Measurements from ENCODE around the gene MMP24. TPM values are rescaled to one million over a fixed set of nuclear protein-coding genes. Genes with fewer than 3 reads are reported as not detected.

MMP24 gene
- total and polyA plus RNA-seq, 4 donors = 0.20 to 1.2 (median 0.57) TPM

GRCh38 chr20:35297155-35297554 lies 70.7 kb downstream of the MMP24 start:
- intact Hi-C loops (cut with DNase I) = no loop called here
- H3K36me3 ChIP-seq (ENCODE audit: control insufficient read depth in 1 of 2, insufficient read depth in 2 of 2, low read length in 1 of 2) = no peaks in the 10 kb centered on the region
- no peaks in the 10 kb centered on the region for H3K27me3 ChIP-seq (ENCODE audit: control insufficient read depth in 1 of 2, insufficient read depth in 2 of 2, low read length in 1 of 2)
- H3K4me1 ChIP-seq (ENCODE audit: control insufficient read depth in 1 of 2, insufficient read depth in 2 of 2, low read length in 2 of 2) = no peaks in the 10 kb centered on the region
- ATAC-seq (ENCODE audit: low FRiP score) (no peak), DNase-seq (no peak)
- H3K27ac ChIP-seq (ENCODE audit: low read depth in 1 of 2, low read length in 2 of 2) = no peak overlapping the region
- no peak overlapping the region for H3K4me3 ChIP-seq (ENCODE audit: low read length in 2 of 2)
- no peaks in the 10 kb centered on the region for H3K9me3 ChIP-seq (ENCODE audit: control insufficient read depth, low read length)
- 42 to 47% methylated on average over 8 of the region's 8 CpGs for WGBS, 2 donors

GRCh38 chr20:35297740-35298139 lies 71.2 kb downstream of the MMP24 start:
- H3K4me3 ChIP-seq (ENCODE audit: low read length in 2 of 2) = no peak overlapping the region
- WGBS, 2 donors = 86 to 89% methylated on average over 14 of the region's 14 CpGs
- ATAC-seq (ENCODE audit: low FRiP score) = no peak
- DNase-seq = no peak
- H3K27ac ChIP-seq (ENCODE audit: low read depth in 1 of 2, low read length in 2 of 2) = no peak overlapping the region
- intact Hi-C loops (cut with DNase I) = no loop called here
- no peaks in the 10 kb centered on the region for H3K27me3 ChIP-seq (ENCODE audit: control insufficient read depth in 1 of 2, insufficient read depth in 2 of 2, low read length in 1 of 2)
- no peaks in the 10 kb centered on the region for H3K4me1 ChIP-seq (ENCODE audit: control insufficient read depth in 1 of 2, insufficient read depth in 2 of 2, low read length in 2 of 2)
- H3K36me3 ChIP-seq (ENCODE audit: control insufficient read depth in 1 of 2, insufficient read depth in 2 of 2, low read length in 1 of 2) = no peaks in the 10 kb centered on the region
- no peaks in the 10 kb centered on the region for H3K9me3 ChIP-seq (ENCODE audit: control insufficient read depth, low read length)

- no peak overlapping the region for H3K27ac ChIP-seq (ENCODE audit: low read depth in 1 of 2, low read length in 2 of 2)
- H3K4me1 ChIP-seq (ENCODE audit: control insufficient read depth in 1 of 2, insufficient read depth in 2 of 2, low read length in 2 of 2) = no peaks in the 10 kb centered on the region
- intact Hi-C loops (cut with DNase I) = no loop called here
- 43 to 62% methylated on average over 4 to 5 of the region's 5 CpGs for WGBS, 2 donors
- no peak overlapping the region for H3K4me3 ChIP-seq (ENCODE audit: low read length in 2 of 2)
- ATAC-seq (ENCODE audit: low FRiP score) = no peak
- no peaks in the 10 kb centered on the region for H3K36me3 ChIP-seq (ENCODE audit: control insufficient read depth in 1 of 2, insufficient read depth in 2 of 2, low read length in 1 of 2)
- no peaks in the 10 kb centered on the region for H3K27me3 ChIP-seq (ENCODE audit: control insufficient read depth in 1 of 2, insufficient read depth in 2 of 2, low read length in 1 of 2)
- no peak for DNase-seq
- no peaks in the 10 kb centered on the region for H3K9me3 ChIP-seq (ENCODE audit: control insufficient read depth, low read length)
Measured at GRCh38 chr20:35298264-35298663, 71.8 kb downstream of the MMP24 start.

- ATAC-seq (ENCODE audit: low FRiP score) = no peak
- no peak overlapping the region for H3K27ac ChIP-seq (ENCODE audit: low read depth in 1 of 2, low read length in 2 of 2)
- no peaks in the 10 kb centered on the region for H3K4me1 ChIP-seq (ENCODE audit: control insufficient read depth in 1 of 2, insufficient read depth in 2 of 2, low read length in 2 of 2)
- intact Hi-C loops (cut with DNase I) = no loop called here
- H3K36me3 ChIP-seq (ENCODE audit: control insufficient read depth in 1 of 2, insufficient read depth in 2 of 2, low read length in 1 of 2) = no peaks in the 10 kb centered on the region
- DNase-seq = no peak
- no peaks in the 10 kb centered on the region for H3K9me3 ChIP-seq (ENCODE audit: control insufficient read depth, low read length)
- WGBS, 2 donors = 76 to 79% methylated on average over 4 of the region's 4 CpGs
- no peaks in the 10 kb centered on the region for H3K27me3 ChIP-seq (ENCODE audit: control insufficient read depth in 1 of 2, insufficient read depth in 2 of 2, low read length in 1 of 2)
- H3K4me3 ChIP-seq (ENCODE audit: low read length in 2 of 2) = no peak overlapping the region
Measured at GRCh38 chr20:35299780-35300179, 73.3 kb downstream of the MMP24 start.

GRCh38 chr20:35300469-35301262 lies 74.2 kb downstream of the MMP24 start:
- no peak overlapping the region for H3K27ac ChIP-seq (ENCODE audit: low read depth in 1 of 2, low read length in 2 of 2)
- no peak for DNase-seq
- WGBS, 2 donors = 81 to 83% methylated on average over 4 of the region's 4 CpGs
- H3K4me1 ChIP-seq (ENCODE audit: control insufficient read depth in 1 of 2, insufficient read depth in 2 of 2, low read length in 2 of 2) = no peaks in the 10 kb centered on the region
- intact Hi-C loops (cut with DNase I) = no loop called here
- H3K9me3 ChIP-seq (ENCODE audit: control insufficient read depth, low read length) = no peaks in the 10 kb centered on the region
- ATAC-seq (ENCODE audit: low FRiP score) = no peak
- H3K36me3 ChIP-seq (ENCODE audit: control insufficient read depth in 1 of 2, insufficient read depth in 2 of 2, low read length in 1 of 2) = no peaks in the 10 kb centered on the region
- no peaks in the 10 kb centered on the region for H3K27me3 ChIP-seq (ENCODE audit: control insufficient read depth in 1 of 2, insufficient read depth in 2 of 2, low read length in 1 of 2)
- no peak overlapping the region for H3K4me3 ChIP-seq (ENCODE audit: low read length in 2 of 2)

GRCh38 chr20:35301426-35301825 lies 74.9 kb downstream of the MMP24 start:
- no peak for ATAC-seq (ENCODE audit: low FRiP score)
- intact Hi-C loops (cut with DNase I) = no loop called here
- Histone ChIP-seq H3K4me1 (ENCODE audit: control insufficient read depth in 1 of 2, insufficient read depth in 2 of 2, low read length in 2 of 2) (no peaks in the 10 kb centered on the region), H3K27ac (ENCODE audit: low read depth in 1 of 2, low read length in 2 of 2) (no peak overlapping the region), H3K4me3 (ENCODE audit: low read length in 2 of 2) (no peak overlapping the region), H3K9me3 (ENCODE audit: control insufficient read depth, low read length) (no peaks in the 10 kb centered on the region), H3K36me3 (ENCODE audit: control insufficient read depth in 1 of 2, insufficient read depth in 2 of 2, low read length in 1 of 2) (no peaks in the 10 kb centered on the region), H3K27me3 (ENCODE audit: control insufficient read depth in 1 of 2, insufficient read depth in 2 of 2, low read length in 1 of 2) (no peaks in the 10 kb centered on the region)
- WGBS, 2 donors = 70 to 71% methylated on average over 2 of the region's 2 CpGs
- DNase-seq = no peak

- WGBS, 2 donors = 81 to 87% methylated on average over 6 of the region's 6 CpGs
- Histone ChIP-seq H3K27ac (ENCODE audit: low read depth in 1 of 2, low read length in 2 of 2) (no peak overlapping the region), H3K36me3 (ENCODE audit: control insufficient read depth in 1 of 2, insufficient read depth in 2 of 2, low read length in 1 of 2) (no peaks in the 10 kb centered on the region), H3K4me1 (ENCODE audit: control insufficient read depth in 1 of 2, insufficient read depth in 2 of 2, low read length in 2 of 2) (peaks cover 0 to 3% of the 10 kb centered on the region in 2 donors), H3K27me3 (ENCODE audit: control insufficient read depth in 1 of 2, insufficient read depth in 2 of 2, low read length in 1 of 2) (no peaks in the 10 kb centered on the region), H3K9me3 (ENCODE audit: control insufficient read depth, low read length) (no peaks in the 10 kb centered on the region), H3K4me3 (ENCODE audit: low read length in 2 of 2) (no peak overlapping the region)
- ATAC-seq (ENCODE audit: low FRiP score) (no peak), DNase-seq (no peak)
- intact Hi-C loops (cut with DNase I) = loop anchor here in 1 of 2 donors (2.0 kb wide), 2 partner anchors 136 to 144 kb away; partner anchors contain the start of gene GDF5
Measured at GRCh38 chr20:35302421-35303335, 76.2 kb downstream of the MMP24 start.

GRCh38 chr20:35303382-35303734 lies 76.9 kb downstream of the MMP24 start:
- Histone ChIP-seq H3K4me3 (ENCODE audit: low read length in 2 of 2) (no peak overlapping the region), H3K27ac (ENCODE audit: low read depth in 1 of 2, low read length in 2 of 2) (no peak overlapping the region), H3K27me3 (ENCODE audit: control insufficient read depth in 1 of 2, insufficient read depth in 2 of 2, low read length in 1 of 2) (no peaks in the 10 kb centered on the region), H3K36me3 (ENCODE audit: control insufficient read depth in 1 of 2, insufficient read depth in 2 of 2, low read length in 1 of 2) (no peaks in the 10 kb centered on the region), H3K9me3 (ENCODE audit: control insufficient read depth, low read length) (no peaks in the 10 kb centered on the region), H3K4me1 (ENCODE audit: control insufficient read depth in 1 of 2, insufficient read depth in 2 of 2, low read length in 2 of 2) (peaks cover 0 to 3% of the 10 kb centered on the region in 2 donors)
- intact Hi-C loops (cut with DNase I) = loop anchor here in 1 of 2 donors (2.0 kb wide), 2 partner anchors 135 to 143 kb away; partner anchors contain the start of gene GDF5
- WGBS, 2 donors = 73 to 82% methylated on average over 11 of the region's 11 CpGs
- ATAC-seq (ENCODE audit: low FRiP score) (no peak), DNase-seq (no peak)
